Keratinocyte (primary cell): ENCODE results near the gene FXN. TPM values are rescaled to one million over a fixed set of nuclear protein-coding genes. Genes with fewer than 3 reads are reported as not detected.
A peak's percentile ranks its signal among the peaks of the same experiment; 100 is the strongest.

Experiments
- DNase-seq: peaks from one replicate; pipeline ENCODE4 v3.0.0-alpha.2; 2011; ENCODE audit warnings: low read depth, missing footprints, low spot score
- FAIRE-seq: peaks from 2 replicates; lab custom pipeline; 2011; peaks lifted over from hg19 to GRCh38; lab: Jason Lieb, UNC
- H2AFZ ChIP-seq: 2 replicates; pipeline ENCODE4 v1.6.0; 2012; ENCODE audit warnings: low read length, control low read depth, inconsistent platforms; ENCODE audit not compliant: control insufficient read depth
- H3K27ac ChIP-seq: 2 replicates; pipeline ENCODE4 v1.5.1; 2011; ENCODE audit warnings: low read length; ENCODE audit not compliant: control insufficient read depth, insufficient read depth
- H3K27me3 ChIP-seq: 3 replicates; pipeline ENCODE4 v1.6.0; 2011; ENCODE audit warnings: low read length; ENCODE audit not compliant: control insufficient read depth, insufficient read depth; ENCODE audit errors: extremely low read depth
- H3K36me3 ChIP-seq, 2 experiments: 2 replicates in 1 of 2; 3 replicates in 1 of 2; pipeline ENCODE4 v1.5.1; 2011; ENCODE audit warnings: low read length in 2 of 2, mild to moderate bottlenecking in 1 of 2; ENCODE audit not compliant: control insufficient read depth in 2 of 2, insufficient read depth in 2 of 2; ENCODE audit errors: extremely low read depth in 1 of 2
- H3K4me1 ChIP-seq: 3 replicates; pipeline ENCODE4 v1.5.1; 2011; ENCODE audit warnings: low read length; ENCODE audit not compliant: control insufficient read depth, insufficient read depth; ENCODE audit errors: extremely low read depth
- H3K4me2 ChIP-seq: 3 replicates; pipeline ENCODE4 v1.6.0; 2011; ENCODE audit warnings: low read depth, low read length; ENCODE audit not compliant: control insufficient read depth, insufficient read depth; ENCODE audit errors: extremely low read depth
- H3K4me3 ChIP-seq, 3 experiments: fragments of 200-600 bp in 1 of 3; sonication (generic) in 1 of 3; 2 replicates in 2 of 3; 3 replicates in 1 of 3; pipeline ENCODE4 v1.5.1; 2011 to 2016; ENCODE audit warnings: low read length in 3 of 3, mild to moderate bottlenecking in 3 of 3, control low read depth in 2 of 3, inconsistent platforms in 1 of 3, low read depth in 1 of 3, mixed read lengths in 1 of 3, mixed run types in 1 of 3, moderate library complexity in 1 of 3; ENCODE audit not compliant: control insufficient read depth in 2 of 3, insufficient read depth in 2 of 3; ENCODE audit errors: extremely low read depth in 1 of 3
- H3K79me2 ChIP-seq: 2 replicates; pipeline ENCODE4 v1.6.0; 2012; ENCODE audit warnings: low read length; ENCODE audit not compliant: control insufficient read depth, insufficient read depth
- H3K9ac ChIP-seq: 3 replicates; pipeline ENCODE4 v1.6.0; 2011; ENCODE audit warnings: low read length; ENCODE audit not compliant: control insufficient read depth, insufficient read depth; ENCODE audit errors: extremely low read depth
- H3K9me1 ChIP-seq: 3 replicates; pipeline ENCODE4 v1.6.0; 2011; ENCODE audit warnings: low read length; ENCODE audit not compliant: control insufficient read depth, insufficient read depth; ENCODE audit errors: extremely low read depth
- H3K9me3 ChIP-seq: 2 replicates; pipeline ENCODE4 v1.5.1; 2012; ENCODE audit warnings: low read depth, low read length; ENCODE audit not compliant: control insufficient read depth
- H4K20me1 ChIP-seq: 3 replicates; pipeline ENCODE4 v1.6.0; 2011; ENCODE audit warnings: low read length; ENCODE audit not compliant: control insufficient read depth, insufficient read depth; ENCODE audit errors: extremely low read depth
- CTCF ChIP-seq, 3 experiments: IDR thresholded peaks in 1 of 3; conservative IDR thresholded peaks in 1 of 3; optimal IDR thresholded peaks in 1 of 3; 2 replicates in 2 of 3; 3 replicates in 1 of 3; pipeline versions ENCODE3 to v1.5.1; 2011; ENCODE audit warnings: low read length in 3 of 3, mild to moderate bottlenecking in 3 of 3, moderate library complexity in 2 of 3, control low read depth in 1 of 3, inconsistent platforms in 1 of 3; ENCODE audit not compliant: insufficient read depth in 2 of 3; ENCODE audit errors: extremely low read depth in 1 of 3
- EZH2 ChIP-seq: IDR thresholded peaks from one replicate; pipeline ENCODE4 v1.6.1; 2012; ENCODE audit warnings: inconsistent platforms, mild to moderate bottlenecking, low read length, moderate library complexity
- dilution Hi-C: fragments of 300-500 bp; cut with MboI; formaldehyde crosslinking; loops from one replicate; pipeline ENCODE4 v1.7.0; 2020; ENCODE audit warnings: low sequenced_read_pairs; ENCODE audit not compliant: extremely low pct_ligation_motif_present
- polyA plus RNA-seq, 5 experiments: library from polyadenylated mRNA; depleted of rRNA in 3 of 5; stranded (reverse) in 3 of 5; stranded (forward) in 1 of 5; unstranded in 1 of 5; fragments of >200 nt; gene quantifications; 1 replicate in 1 of 5; 2 replicates in 3 of 5; 3 replicates in 1 of 5; pipeline versions ENCODE4 v1.2.1 to v1.2.3, GENCODE V29; 2011 to 2012; ENCODE audit warnings: missing spikeins in 2 of 5, low read depth in 1 of 5, low replicate concordance in 1 of 5

FXN gene
- polyA plus RNA-seq, 1 donor (not counting 4 experiments of a cell fraction or from before 2014, with no cell fraction given): 24.3 TPM

- Histone ChIP-seq H3K4me3 (peak overlapping the region; percentile 64 to 92 (median 83)), H3K9me1 (no peaks in the 10 kb centered on the region), H3K79me2 (no peaks in the 10 kb centered on the region), H3K4me1 (peaks cover 14% of the 10 kb centered on the region), H3K9ac (peak overlapping the region; percentile 78), H3K36me3 (no peaks in the 10 kb centered on the region), H3K27me3 (no peaks in the 10 kb centered on the region), H3K4me2 (peak overlapping the region; percentile 92), H2AFZ (peak overlapping the region; percentile 85), H4K20me1 (no peaks in the 10 kb centered on the region), H3K27ac (peak overlapping the region; percentile 84), H3K9me3 (no peaks in the 10 kb centered on the region)
- dilution Hi-C loops: no loop called here
- TF ChIP-seq CTCF (optimal IDR thresholded peaks at IDR 0.05 in 1 of 3, IDR thresholded peaks at IDR 0.05 in 1 of 3, conservative IDR thresholded peaks at IDR 0.05 in 1 of 3; ENCODE audit: extremely low read depth in 1 of 3, insufficient read depth in 2 of 3, low read length in 3 of 3) (no peak), EZH2 (no peak)
- no peak for DNase-seq
- peak; percentile 85 for FAIRE-seq
These were observed 87.1 kb downstream of the FXN start for GRCh38 chr9:69122549-69123141.

GRCh38 chr9:69130456-69131441 lies 95.2 kb downstream of the FXN start:
- Histone ChIP-seq H3K4me3 (peak overlapping the region in 2 of 3 experiments; percentile 18 to 43), H3K9me1 (peaks cover 4% of the 10 kb centered on the region), H3K79me2 (peaks cover 26% of the 10 kb centered on the region), H3K27ac (peak overlapping the region; percentile 89), H3K4me1 (peaks cover 26% of the 10 kb centered on the region), H3K36me3 (peaks cover 0 to 4% of the 10 kb centered on the region in 2 experiments), H4K20me1 (peaks cover 3% of the 10 kb centered on the region), H2AFZ (peak overlapping the region; percentile 51), H3K4me2 (peak overlapping the region; percentile 86), H3K9me3 (no peaks in the 10 kb centered on the region), H3K9ac (peak overlapping the region; percentile 66), H3K27me3 (no peaks in the 10 kb centered on the region)
- dilution Hi-C loops: no loop called here
- FAIRE-seq: peak; percentile 69
- DNase-seq: no peak
- no peak for TF ChIP-seq CTCF (optimal IDR thresholded peaks at IDR 0.05 in 1 of 3, IDR thresholded peaks at IDR 0.05 in 1 of 3, conservative IDR thresholded peaks at IDR 0.05 in 1 of 3; ENCODE audit: extremely low read depth in 1 of 3, insufficient read depth in 2 of 3, low read length in 3 of 3)
- TF ChIP-seq EZH2: no peak
